HEK293 (cell line): ENCODE measurements around the gene RPE65.

Experiments used
- TCF7L2 ChIP-seq: IDR thresholded peaks from 2 replicates; pipeline ENCODE4 v1.6.1; 2011; ENCODE audit warnings: low read depth, mild to moderate bottlenecking, inconsistent platforms, low read length, moderate library complexity, borderline replicate concordance
- ZFP41 ChIP-seq: fragments of 450-650 bp; formaldehyde crosslinking; IDR thresholded peaks from 2 replicates; pipeline ENCODE4 v1.5.1; 2016; ENCODE audit warnings: missing biosample characterization, missing genetic modification characterization, borderline replicate concordance
- ZNF529 ChIP-seq: fragments of 450-650 bp; formaldehyde crosslinking; IDR thresholded peaks from 2 replicates; pipeline ENCODE4 v1.5.1; 2017; ENCODE audit warnings: missing genetic modification characterization, missing biosample characterization; ENCODE audit not compliant: insufficient replicate concordance
- ZNF701 ChIP-seq: fragments of 450-650 bp; formaldehyde crosslinking; IDR thresholded peaks from 2 replicates; pipeline ENCODE4 v1.5.1; 2016; ENCODE audit warnings: missing biosample characterization, missing genetic modification characterization
- ZXDB ChIP-seq: fragments of 450-650 bp; formaldehyde crosslinking; IDR thresholded peaks from 2 replicates; pipeline ENCODE4 v1.5.1; 2016; ENCODE audit warnings: missing biosample characterization, missing genetic modification characterization
- TF ChIP-seq, protein P1 (sequence below): fragments of 450-650 bp; formaldehyde crosslinking; IDR thresholded peaks from 2 replicates; pipeline ENCODE4 v1.5.1; 2016; ENCODE audit warnings: missing biosample characterization, missing genetic modification characterization

DNA sequence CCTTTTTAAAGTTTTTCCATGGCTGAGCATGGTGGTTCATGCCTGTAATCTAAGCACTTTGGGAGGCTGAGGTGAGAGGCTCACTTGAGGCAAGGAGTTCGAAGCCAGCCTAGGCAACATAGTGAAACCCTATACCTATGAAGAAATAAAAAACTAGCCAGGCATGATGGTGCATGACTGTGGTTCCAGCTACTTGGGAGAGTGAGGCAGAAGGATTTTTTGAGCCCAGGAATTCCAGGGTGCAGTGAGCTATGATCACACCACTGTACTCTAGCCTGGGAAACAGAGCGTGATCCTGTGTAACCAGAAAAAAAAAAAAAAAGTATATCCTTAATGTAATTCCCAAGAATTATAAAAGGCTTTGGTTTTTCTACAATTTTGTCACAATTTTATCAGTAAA is 29.7 kb upstream of the RPE65 start:
- TF ChIP-seq, protein P1, sequence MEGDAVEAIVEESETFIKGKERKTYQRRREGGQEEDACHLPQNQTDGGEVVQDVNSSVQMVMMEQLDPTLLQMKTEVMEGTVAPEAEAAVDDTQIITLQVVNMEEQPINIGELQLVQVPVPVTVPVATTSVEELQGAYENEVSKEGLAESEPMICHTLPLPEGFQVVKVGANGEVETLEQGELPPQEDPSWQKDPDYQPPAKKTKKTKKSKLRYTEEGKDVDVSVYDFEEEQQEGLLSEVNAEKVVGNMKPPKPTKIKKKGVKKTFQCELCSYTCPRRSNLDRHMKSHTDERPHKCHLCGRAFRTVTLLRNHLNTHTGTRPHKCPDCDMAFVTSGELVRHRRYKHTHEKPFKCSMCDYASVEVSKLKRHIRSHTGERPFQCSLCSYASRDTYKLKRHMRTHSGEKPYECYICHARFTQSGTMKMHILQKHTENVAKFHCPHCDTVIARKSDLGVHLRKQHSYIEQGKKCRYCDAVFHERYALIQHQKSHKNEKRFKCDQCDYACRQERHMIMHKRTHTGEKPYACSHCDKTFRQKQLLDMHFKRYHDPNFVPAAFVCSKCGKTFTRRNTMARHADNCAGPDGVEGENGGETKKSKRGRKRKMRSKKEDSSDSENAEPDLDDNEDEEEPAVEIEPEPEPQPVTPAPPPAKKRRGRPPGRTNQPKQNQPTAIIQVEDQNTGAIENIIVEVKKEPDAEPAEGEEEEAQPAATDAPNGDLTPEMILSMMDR: no peak
- TF ChIP-seq TCF7L2 (no peak), ZXDB (tag by site-specific recombination) (no peak), ZNF529 (tag by site-specific recombination) (no peak), ZFP41 (tag by site-specific recombination) (no peak), ZNF701 (no peak)
